ENCODE data around the gene SLC30A7.

GRCh38 chr1:100905181-100905580 lies 9.3 kb downstream of the SLC30A7 start:
- TF ChIP-seq BRCA1 (CRISPR knock-in tag; IDR thresholded peaks at IDR 0.05) = no peak
- no peak for TF ChIP-seq ZNF121 (CRISPR knock-in tag; IDR thresholded peaks at IDR 0.05)
- no peak for TF ChIP-seq HNF1A (IDR thresholded peaks at IDR 0.05; ENCODE audit: low read depth)
- TF ChIP-seq HNF1A (CRISPR knock-in tag; IDR thresholded peaks at IDR 0.05; ENCODE audit: borderline replicate concordance) = no peak
- TF ChIP-seq ZNF234 (CRISPR knock-in tag; conservative IDR thresholded peaks at IDR 0.05) = no peak
- TF ChIP-seq DNMT1 (CRISPR knock-in tag; IDR thresholded peaks at IDR 0.05) = no peak
- TF ChIP-seq HBP1 (CRISPR knock-in tag; IDR thresholded peaks at IDR 0.05; ENCODE audit: low read depth) = no peak
- TF ChIP-seq KDM3A (CRISPR knock-in tag; IDR thresholded peaks at IDR 0.05; ENCODE audit: low read depth) = no peak
- TF ChIP-seq RNF219 (CRISPR knock-in tag; IDR thresholded peaks at IDR 0.05) = no peak
- TF ChIP-seq CTCF (CRISPR knock-in tag; IDR thresholded peaks at IDR 0.05) = no peak
- TF ChIP-seq NFYB (CRISPR knock-in tag; IDR thresholded peaks at IDR 0.05) = no peak
